KMS-11 (cell line): Measurements from ENCODE around the gene MUC21.
"Not testable (repeated sequence)": the region's sequence is repeated elsewhere in the genome, so short reads cannot be mapped to it uniquely, and the experiment has no call there.

Experiments
- H2AFZ ChIP-seq: fragments of 200-600 bp; sonication (generic); 2 replicates; pipeline ENCODE4 v1.6.1; 2016; ENCODE audit warnings: antibody characterized with exemption, mixed run types, low read depth
- H3K27ac ChIP-seq: fragments of 200-600 bp; sonication (generic); 2 replicates; pipeline ENCODE4 v1.6.1; 2016; ENCODE audit warnings: mild to moderate bottlenecking, mixed run types
- H3K27me3 ChIP-seq: fragments of 200-600 bp; sonication (generic); 2 replicates; pipeline ENCODE4 v1.6.1; 2017; ENCODE audit warnings: mild to moderate bottlenecking, low read depth, mixed run types, moderate library complexity; ENCODE audit not compliant: insufficient read depth
- H3K36me3 ChIP-seq: fragments of 200-600 bp; sonication (generic); 2 replicates; pipeline ENCODE4 v1.6.1; 2017; ENCODE audit warnings: mild to moderate bottlenecking, mixed run types; ENCODE audit not compliant: insufficient read depth
- H3K4me1 ChIP-seq: fragments of 200-600 bp; sonication (generic); 2 replicates; pipeline ENCODE4 v1.6.1; 2016; ENCODE audit warnings: mild to moderate bottlenecking, low read depth, mixed run types; ENCODE audit not compliant: poor library complexity, severe bottlenecking
- H3K4me2 ChIP-seq: fragments of 200-600 bp; sonication (generic); 2 replicates; pipeline ENCODE4 v1.7.0; 2016; ENCODE audit warnings: mild to moderate bottlenecking, mixed run types
- H3K4me3 ChIP-seq: fragments of 200-600 bp; sonication (generic); IDR thresholded peaks from 2 replicates; pipeline ENCODE4 v1.6.1; 2017; ENCODE audit warnings: low read depth, low read length, mixed read lengths; ENCODE audit not compliant: insufficient read depth
- H3K79me2 ChIP-seq: fragments of 200-600 bp; sonication (generic); 2 replicates; pipeline ENCODE4 v1.6.1; 2016; ENCODE audit warnings: low read depth, mixed run types; ENCODE audit not compliant: insufficient read depth
- H3K9ac ChIP-seq: fragments of 200-600 bp; sonication (generic); 2 replicates; pipeline ENCODE4 v1.6.1; 2016; ENCODE audit warnings: mild to moderate bottlenecking, mixed run types
- H4K20me1 ChIP-seq: fragments of 200-600 bp; sonication (generic); 2 replicates; pipeline ENCODE4 v1.6.1; 2016; ENCODE audit warnings: mild to moderate bottlenecking, mixed run types; ENCODE audit not compliant: insufficient read depth
- CTCF ChIP-seq: fragments of 200-600 bp; sonication (generic); conservative IDR thresholded peaks from 2 replicates; pipeline ENCODE4 v1.6.1; 2017; ENCODE audit warnings: low read depth, mild to moderate bottlenecking, antibody characterized with exemption, low read length, moderate library complexity, mixed read lengths

MUC21 gene

GRCh38 chr6:31009731-31010130 is 26.2 kb downstream of the MUC21 start:
- H3K9ac ChIP-seq = no peak overlapping the region
- no peak for TF ChIP-seq CTCF
- H2AFZ ChIP-seq = no peak overlapping the region

GRCh38 chr6:31010393-31011060 is 27.0 kb downstream of the MUC21 start, which contains the start of gene MUC22:
TSS of gene MUC22 (plus strand) at chr6:31010474. CDS start at chr6:31010707, 233 bp downstream.
- no peaks in the 10 kb centered on the region for H3K27me3 ChIP-seq
- H2AFZ ChIP-seq = no peak within 1 kb of the TSS
- no peak within 1 kb of the TSS for H3K4me3 ChIP-seq
- H3K9ac ChIP-seq = no peak within 1 kb of the TSS
- no peak for TF ChIP-seq CTCF
- H3K27ac ChIP-seq = no peak within 1 kb of the TSS
- H3K4me1 ChIP-seq = peaks cover 5% of the 10 kb centered on the region
- H3K79me2 ChIP-seq = no peaks in the 10 kb centered on the region
- no peak within 1 kb of the TSS for H3K4me2 ChIP-seq
- H3K36me3 ChIP-seq = no peaks in the 10 kb centered on the region
- no peaks in the 10 kb centered on the region for H4K20me1 ChIP-seq

More at GRCh38 chr6:31009731-31010130, 26.2 kb downstream of the MUC21 start:
- H3K27ac ChIP-seq = no peak overlapping the region
- no peaks in the 10 kb centered on the region for H3K79me2 ChIP-seq
- H4K20me1 ChIP-seq = no peaks in the 10 kb centered on the region
- H3K36me3 ChIP-seq = no peaks in the 10 kb centered on the region
- no peak overlapping the region for H3K4me2 ChIP-seq
- H3K4me1 ChIP-seq = no peaks in the 10 kb centered on the region
- no peak overlapping the region for H3K4me3 ChIP-seq
- H3K27me3 ChIP-seq = no peaks in the 10 kb centered on the region

GRCh38 chr6:31011153-31011552 is 27.6 kb downstream of the MUC21 start:
- no peak for TF ChIP-seq CTCF
- no peaks in the 10 kb centered on the region for H3K79me2 ChIP-seq
- no peak overlapping the region for H2AFZ ChIP-seq
- no peak overlapping the region for H3K27ac ChIP-seq
- no peaks in the 10 kb centered on the region for H3K36me3 ChIP-seq
- no peak overlapping the region for H3K9ac ChIP-seq
- H3K4me1 ChIP-seq = peaks cover 11% of the 10 kb centered on the region
- H3K4me3 ChIP-seq = no peak overlapping the region
- no peak overlapping the region for H3K4me2 ChIP-seq
- no peaks in the 10 kb centered on the region for H4K20me1 ChIP-seq
- H3K27me3 ChIP-seq = no peaks in the 10 kb centered on the region

- Histone ChIP-seq H3K9ac (no peak overlapping the region; the same call in 1 of the 2 replicates), H2AFZ (peak overlapping the region; percentile 25; the same call in 1 of the 2 replicates), H3K4me2 (peak overlapping the region; percentile 23), H3K4me3 (no peak overlapping the region), H3K79me2 (no peaks in the 10 kb centered on the region), H3K27me3 (no peaks in the 10 kb centered on the region), H3K27ac (peak overlapping the region; percentile 65), H3K4me1 (peaks cover 14% of the 10 kb centered on the region), H3K36me3 (no peaks in the 10 kb centered on the region), H4K20me1 (no peaks in the 10 kb centered on the region)
- TF ChIP-seq CTCF = no peak
Observed at GRCh38 chr6:31016659-31017299, 33.3 kb downstream of the MUC21 start.

- not testable (repeated sequence) for H3K36me3 ChIP-seq, H3K4me3 ChIP-seq, H3K79me2 ChIP-seq, H4K20me1 ChIP-seq, H3K27me3 ChIP-seq, H3K9ac ChIP-seq, H3K27ac ChIP-seq, H2AFZ ChIP-seq, H3K4me2 ChIP-seq
- peaks cover 14% of the 10 kb centered on the region for H3K4me1 ChIP-seq
Observed at GRCh38 chr6:31017436-31017835, 33.9 kb downstream of the MUC21 start.
